ENCODE results near the gene ANKUB1.

Gene ANKUB1

DNA sequence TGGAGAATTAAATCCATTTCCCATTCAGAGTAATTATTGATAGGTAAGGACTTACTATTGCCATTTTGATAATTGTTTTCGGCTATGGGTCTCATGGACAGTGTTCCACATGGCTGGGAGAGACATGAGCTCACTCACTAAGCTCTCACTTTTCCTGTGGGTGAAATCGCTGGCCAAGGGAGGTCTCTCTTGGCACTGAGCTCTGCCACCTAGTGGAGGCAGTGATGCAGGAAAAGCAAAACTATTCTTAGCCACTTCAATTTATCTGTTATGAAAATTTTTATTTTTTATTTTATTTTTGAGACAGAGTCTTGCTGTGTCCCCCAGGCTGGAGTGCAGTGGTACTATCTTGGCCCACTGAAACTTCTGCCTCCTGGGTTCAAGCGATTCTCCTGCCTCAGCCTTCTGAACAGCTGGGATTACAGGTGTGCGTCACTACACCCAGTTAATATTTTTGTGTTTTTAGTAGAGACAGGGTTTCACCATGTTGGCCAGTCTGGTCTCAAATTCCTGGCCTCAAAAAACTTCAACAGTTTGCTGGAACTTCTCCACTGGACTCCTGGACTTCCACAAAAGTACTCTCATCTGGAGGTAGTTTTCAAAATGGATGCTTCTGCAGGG lies 16.0 kb upstream of the ANKUB1 start:
- DNase-seq: no peak

GRCh38 chr3:149806171-149806778 lies 13.9 kb upstream of the ANKUB1 start:
- DNase-seq: no peak

DNA sequence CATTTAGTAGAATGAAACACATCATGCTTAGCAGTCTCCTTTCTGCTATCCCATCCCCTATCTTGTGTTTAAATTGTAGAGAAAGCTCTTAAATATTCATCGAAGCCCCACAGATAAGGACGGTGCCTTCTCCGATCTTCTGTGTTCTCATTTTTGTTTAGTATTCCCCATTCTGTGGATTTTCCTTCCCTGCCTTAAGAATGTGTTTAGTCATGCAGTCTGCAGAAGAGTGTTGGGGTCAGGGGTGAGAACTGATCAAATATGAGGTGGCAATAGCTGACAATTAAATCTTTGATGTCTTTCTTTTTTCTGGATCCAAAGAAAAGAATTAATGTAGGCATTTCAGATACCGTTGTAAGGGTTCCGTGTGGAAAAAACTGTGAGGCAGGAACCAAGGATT lies 9.3 kb upstream of the ANKUB1 start:
- DNase-seq: no peak

DNA sequence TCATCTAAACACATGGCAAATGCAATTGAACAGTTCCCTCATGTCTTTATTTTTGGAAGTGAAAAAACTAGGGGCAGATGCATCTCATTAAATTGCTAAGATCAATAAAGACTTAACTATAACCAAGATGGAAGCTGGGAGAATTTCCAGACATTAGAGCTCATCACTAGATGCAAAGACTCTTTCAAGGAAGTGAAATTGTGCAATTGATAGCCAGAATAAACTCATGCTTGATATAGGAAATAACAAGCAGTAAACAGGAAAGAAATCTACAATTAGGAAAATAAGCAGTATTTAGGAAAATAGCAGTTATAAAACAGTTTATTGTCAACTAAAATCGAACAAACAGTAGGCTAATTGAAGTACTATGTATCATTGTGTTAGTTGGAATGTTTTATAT lies 8.8 kb upstream of the ANKUB1 start:
- DNase-seq: no peak

DNA sequence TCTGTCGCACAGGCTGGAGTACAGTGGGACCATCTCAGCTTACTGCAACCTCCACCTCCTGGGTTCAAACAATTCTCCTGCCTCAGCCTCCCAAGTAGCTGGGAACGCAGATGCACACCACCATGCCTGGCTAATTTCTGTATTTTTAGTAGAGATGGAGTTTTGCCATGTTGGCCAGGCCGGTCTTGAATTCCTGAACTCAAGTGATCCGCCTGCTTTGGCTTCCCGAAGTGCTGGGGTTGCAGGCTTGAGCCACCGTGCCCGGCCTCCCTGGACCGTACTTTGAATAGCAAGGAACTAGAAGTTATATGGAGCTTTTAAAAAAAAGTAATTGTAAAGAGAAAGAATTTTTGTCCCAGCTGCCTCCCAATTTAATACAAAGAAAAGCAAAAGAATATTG lies 8.3 kb upstream of the ANKUB1 start:
- DNase-seq: no peak

- no peak for DNase-seq
These were observed 3.7 kb upstream of the ANKUB1 start for GRCh38 chr3:149796026-149796425.

- DNase-seq: no peak
These were observed 1.7 kb downstream of the ANKUB1 start for GRCh38 chr3:149790698-149791097.

- DNase-seq: no peak
These were observed 2.1 kb downstream of the ANKUB1 start for GRCh38 chr3:149790268-149790667.

GRCh38 chr3:149784064-149784704 lies 8.2 kb downstream of the ANKUB1 start:
- DNase-seq: no peak

DNA sequence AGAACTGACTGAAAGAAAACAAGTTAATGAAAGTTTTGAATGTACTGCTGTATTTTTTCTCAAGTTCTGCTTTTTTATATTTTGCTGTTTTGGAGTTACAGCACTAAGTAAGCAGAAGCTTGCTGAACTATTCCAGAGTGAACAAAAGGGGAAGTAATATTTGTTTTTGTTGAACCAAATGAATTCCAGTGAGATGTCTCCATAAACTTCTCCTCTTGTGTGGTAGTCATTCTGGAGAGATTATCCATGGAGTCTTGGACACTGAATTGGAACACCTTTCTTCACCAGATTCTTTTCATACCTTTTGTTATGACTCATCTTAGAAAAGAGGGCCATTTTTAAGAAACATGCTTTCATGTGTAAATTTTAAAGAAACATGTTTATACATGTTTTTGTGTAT lies 8.8 kb downstream of the ANKUB1 start:
- no peak for DNase-seq

DNA sequence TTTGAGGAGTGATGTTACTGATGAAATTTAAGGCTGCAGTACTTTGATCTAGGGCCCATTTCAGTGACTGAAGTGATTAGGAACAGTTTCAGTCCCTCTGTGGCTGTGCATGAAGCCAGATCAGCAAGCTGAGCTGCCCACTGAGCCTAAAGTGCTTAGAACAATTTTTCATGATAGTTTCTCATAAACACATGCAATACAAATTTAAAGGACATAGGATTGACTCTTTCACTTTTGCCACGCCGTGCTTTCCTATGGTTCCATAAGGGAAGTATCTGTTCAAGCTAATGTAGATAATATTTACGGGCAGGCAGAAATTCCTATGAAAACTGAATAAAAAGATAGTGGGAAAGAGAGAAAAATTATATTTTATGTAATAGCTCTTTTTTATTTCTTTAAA lies 10.6 kb downstream of the ANKUB1 start:
- no peak for DNase-seq

- DNase-seq: no peak
These were observed 11.1 kb downstream of the ANKUB1 start for GRCh38 chr3:149781211-149781610.

- DNase-seq: no peak
These were observed 14.7 kb downstream of the ANKUB1 start for GRCh38 chr3:149777414-149778214.

DNA sequence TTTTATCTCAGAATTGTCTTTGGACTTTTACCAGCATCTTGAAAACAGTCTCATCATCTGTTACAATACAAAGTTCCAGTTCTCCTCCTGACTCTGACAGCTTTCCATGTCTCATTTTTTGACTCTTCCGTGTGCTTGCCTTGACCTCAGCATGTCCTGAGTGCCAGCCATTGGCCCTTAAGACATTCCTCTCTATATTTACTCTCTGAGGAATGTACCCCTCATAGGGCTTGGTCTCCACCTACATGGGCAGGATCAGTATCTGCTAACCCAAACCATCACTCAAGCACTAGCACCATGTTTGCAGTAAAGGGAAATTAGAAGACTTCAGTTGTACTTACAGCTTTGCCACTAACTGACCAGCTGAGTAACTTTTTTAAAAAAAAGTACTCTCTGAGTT lies 16.2 kb downstream of the ANKUB1 start:
- DNase-seq: no peak

- no peak for DNase-seq
These were observed 19.5 kb downstream of the ANKUB1 start for GRCh38 chr3:149772861-149773260.

GRCh38 chr3:149771652-149772271 lies 20.6 kb downstream of the ANKUB1 start:
- peak; percentile 2 for DNase-seq

- DNase-seq: no peak
These were observed 22.1 kb downstream of the ANKUB1 start for GRCh38 chr3:149770246-149770645.

GRCh38 chr3:149768704-149769103 lies 23.6 kb downstream of the ANKUB1 start:
- no peak for DNase-seq

- no peak for DNase-seq
These were observed 24.6 kb downstream of the ANKUB1 start for GRCh38 chr3:149767720-149768119.

DNA sequence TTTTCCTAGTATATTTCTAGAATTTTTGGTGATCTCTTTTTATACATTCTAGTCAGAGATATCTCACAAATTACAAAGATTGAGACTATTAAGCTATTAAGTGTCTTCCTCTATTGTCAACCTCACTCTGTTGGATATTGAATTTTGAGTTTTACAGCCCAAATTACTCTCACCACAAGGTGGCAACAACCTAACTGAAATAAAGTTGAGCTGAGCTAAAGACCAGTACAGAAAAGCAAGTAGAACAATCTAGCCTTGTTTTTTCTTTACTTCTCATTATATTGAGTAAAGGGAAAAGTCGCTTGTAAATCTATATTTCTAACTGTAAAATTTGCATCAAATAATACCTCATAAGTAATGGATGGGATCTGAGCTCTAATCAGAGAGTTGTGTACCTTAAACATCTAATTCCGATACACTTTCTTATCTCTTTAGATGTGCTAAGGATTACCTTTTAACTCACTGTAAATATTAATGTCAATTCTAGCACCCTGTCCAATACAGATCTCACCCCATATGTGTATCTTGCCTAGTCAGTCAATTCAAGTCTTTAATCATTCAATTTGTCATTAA lies 26.5 kb downstream of the ANKUB1 start:
- DNase-seq: no peak

DNA sequence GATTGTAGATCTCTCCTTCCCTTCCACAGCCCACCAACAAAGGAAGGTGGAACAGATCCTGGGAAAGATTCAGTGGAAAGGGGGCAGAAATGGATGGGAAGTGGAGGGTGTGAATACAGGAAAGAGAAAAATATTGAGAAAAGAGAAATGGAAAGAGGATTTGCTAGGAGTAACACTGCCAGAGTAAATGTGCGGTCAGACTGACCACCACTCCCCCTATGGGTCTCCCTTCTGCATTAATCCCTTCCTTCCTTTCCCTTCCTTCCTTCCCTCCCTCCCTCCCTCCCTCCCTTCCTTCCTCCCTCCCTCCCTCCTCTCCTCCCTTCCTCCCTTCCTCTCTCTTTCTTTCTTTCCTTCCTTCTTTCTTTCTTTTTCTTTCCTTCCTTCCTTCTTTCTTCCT lies 28.1 kb downstream of the ANKUB1 start:
- DNase-seq: no peak

- no peak for DNase-seq
These were observed 28.7 kb downstream of the ANKUB1 start for GRCh38 chr3:149763565-149764195.

Measured in NCI-H2029 treated with DMSO at 0.1 percent for 48 hours (cell line).